ENCODE results near the gene L3MBTL3.

DNA sequence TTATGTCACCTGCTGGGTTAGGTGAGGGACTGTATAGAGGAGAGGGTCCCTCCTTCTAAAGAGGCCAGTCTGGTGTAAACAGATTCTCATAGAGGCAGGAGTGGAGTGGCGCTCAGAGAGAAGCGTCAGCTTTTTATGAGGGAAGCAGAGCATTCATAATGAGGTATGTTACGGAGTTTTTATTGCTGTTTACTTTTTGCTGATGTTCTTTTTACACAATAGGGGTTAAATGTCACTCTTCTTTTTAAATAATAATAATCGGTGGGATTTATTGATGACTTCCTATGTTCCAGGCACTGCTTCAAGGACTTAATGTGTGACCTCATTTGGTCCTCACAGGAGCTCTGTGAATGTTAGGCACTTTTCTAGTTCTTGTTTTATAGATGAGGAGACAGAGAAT lies 79.9 kb downstream of the L3MBTL3 start:
- TF ChIP-seq, protein P1, sequence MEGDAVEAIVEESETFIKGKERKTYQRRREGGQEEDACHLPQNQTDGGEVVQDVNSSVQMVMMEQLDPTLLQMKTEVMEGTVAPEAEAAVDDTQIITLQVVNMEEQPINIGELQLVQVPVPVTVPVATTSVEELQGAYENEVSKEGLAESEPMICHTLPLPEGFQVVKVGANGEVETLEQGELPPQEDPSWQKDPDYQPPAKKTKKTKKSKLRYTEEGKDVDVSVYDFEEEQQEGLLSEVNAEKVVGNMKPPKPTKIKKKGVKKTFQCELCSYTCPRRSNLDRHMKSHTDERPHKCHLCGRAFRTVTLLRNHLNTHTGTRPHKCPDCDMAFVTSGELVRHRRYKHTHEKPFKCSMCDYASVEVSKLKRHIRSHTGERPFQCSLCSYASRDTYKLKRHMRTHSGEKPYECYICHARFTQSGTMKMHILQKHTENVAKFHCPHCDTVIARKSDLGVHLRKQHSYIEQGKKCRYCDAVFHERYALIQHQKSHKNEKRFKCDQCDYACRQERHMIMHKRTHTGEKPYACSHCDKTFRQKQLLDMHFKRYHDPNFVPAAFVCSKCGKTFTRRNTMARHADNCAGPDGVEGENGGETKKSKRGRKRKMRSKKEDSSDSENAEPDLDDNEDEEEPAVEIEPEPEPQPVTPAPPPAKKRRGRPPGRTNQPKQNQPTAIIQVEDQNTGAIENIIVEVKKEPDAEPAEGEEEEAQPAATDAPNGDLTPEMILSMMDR (IDR thresholded peaks at IDR 0.05): no peak
- no peak for TF ChIP-seq POLR2A (IDR thresholded peaks at IDR 0.05)
